A549 treated with AZD2906 at 1 μM for 4 hours (cell line): ENCODE data around the gene AIRE. TPM values are rescaled to one million over a fixed set of nuclear protein-coding genes. Genes with fewer than 3 reads are reported as not detected.

Experiments used
- total RNA-seq: library from RNA; stranded (reverse); fragments of 200-300 nt; extraction: Qiagen RNA extraction; gene quantifications from 5 replicates; pipeline ENCODE4 v1.2.3, GENCODE V29; 2022

AIRE gene
- 0.03 TPM in 1 of 5 replicates, not detected in the others for total RNA-seq

DNA sequence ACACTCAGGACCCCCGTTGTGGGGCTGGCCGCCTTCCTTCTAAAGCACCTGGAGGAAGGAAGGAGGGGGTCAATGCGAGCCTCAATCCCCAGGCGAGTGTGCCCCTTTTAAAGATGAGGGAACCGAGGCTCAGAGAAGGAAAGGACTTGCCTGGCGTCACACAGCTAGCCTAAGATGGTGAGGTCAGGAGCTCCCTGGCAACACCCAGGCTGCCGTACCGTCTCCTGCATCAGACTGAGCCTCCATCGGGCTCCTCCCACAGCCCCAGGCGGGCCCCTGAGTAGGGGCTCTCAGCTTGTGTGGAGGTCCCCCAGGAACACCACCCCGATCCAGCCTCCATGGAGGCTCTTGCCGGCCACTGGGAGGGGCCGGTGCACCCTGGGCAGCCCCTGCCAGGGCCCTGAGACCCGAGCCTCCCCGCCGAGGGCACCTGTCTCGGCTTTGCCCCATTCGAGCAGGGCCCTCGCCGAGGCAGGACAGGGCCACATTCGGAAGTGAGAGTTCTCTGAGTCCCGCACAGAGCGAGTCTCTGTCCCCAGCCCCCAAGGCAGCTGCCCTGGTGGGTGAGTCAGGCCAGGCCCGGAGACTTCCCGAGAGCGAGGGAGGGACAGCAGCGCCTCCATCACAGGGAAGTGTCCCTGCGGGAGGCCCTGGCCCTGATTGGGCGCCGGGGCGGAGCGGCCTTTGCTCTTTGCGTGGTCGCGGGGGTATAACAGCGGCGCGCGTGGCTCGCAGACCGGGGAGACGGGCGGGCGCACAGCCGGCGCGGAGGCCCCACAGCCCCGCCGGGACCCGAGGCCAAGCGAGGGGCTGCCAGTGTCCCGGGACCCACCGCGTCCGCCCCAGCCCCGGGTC lies at the start of gene AIRE:
TSS of gene AIRE (plus strand) at position 739 of the 855 bp plus-strand sequence. CDS start 131 bp downstream, outside the sequence.

DNA sequence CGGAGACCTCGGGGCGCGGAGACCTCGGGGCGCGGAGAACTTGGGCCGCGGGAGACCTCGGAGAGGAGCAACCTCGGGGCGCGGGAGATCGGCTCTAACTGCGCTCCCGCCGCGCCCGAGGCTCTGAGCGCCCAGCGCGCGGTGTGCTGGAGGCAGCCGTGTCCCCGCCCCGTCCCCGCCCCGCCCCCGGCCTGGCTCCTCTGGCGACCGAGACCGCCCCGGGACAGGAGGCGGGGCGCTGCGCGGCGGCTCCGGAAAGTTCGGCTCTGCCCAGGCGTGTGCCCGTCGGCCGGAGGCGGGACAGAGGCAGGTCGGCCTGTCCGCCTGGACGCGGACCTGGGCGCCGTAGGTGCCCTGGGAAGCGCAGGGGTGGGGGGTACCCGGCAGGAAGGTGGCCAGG lies 44.8 kb upstream of the AIRE start, which contains the start of gene ICOSLG:
TSS of gene ICOSLG (minus strand) at position 102 of the 400 bp plus-strand sequence. CDS start 126 bp downstream, outside the sequence.

DNA sequence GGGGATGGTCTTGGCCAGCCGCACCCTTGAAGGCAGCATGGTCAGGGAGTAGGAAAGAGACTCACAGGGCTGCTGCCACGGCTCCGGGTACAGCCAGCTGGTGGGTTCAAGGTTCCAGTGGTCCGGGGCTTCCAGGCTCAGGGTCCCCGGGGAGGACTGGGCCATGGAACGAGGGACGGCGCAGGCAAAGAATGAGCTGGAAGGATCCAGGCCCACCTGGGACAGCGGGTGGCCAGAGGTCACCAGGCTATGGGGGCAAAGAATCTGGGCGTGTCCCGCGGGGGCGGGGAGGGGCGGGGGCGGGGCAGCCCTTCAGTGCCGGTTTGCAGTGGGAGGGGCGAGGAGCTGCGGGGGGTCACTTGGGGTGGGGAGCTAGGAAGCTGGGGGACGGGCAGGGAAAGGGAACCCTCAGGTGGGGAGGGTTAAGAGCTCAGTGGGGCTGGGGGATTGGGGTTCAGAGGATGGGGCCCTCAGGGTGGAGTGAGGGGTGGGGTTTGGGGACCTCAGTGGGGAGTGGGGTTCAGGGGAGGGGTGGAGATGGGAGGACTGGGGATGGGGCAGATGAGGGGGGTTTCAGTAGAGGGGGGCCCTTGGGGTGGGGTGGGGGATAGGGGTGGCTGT lies 23.9 kb upstream of the AIRE start, which contains the start of gene DNMT3L:
TSS of gene DNMT3L (minus strand) at position 223 of the 621 bp plus-strand sequence. CDS start 638 bp downstream, outside the sequence.

DNA sequence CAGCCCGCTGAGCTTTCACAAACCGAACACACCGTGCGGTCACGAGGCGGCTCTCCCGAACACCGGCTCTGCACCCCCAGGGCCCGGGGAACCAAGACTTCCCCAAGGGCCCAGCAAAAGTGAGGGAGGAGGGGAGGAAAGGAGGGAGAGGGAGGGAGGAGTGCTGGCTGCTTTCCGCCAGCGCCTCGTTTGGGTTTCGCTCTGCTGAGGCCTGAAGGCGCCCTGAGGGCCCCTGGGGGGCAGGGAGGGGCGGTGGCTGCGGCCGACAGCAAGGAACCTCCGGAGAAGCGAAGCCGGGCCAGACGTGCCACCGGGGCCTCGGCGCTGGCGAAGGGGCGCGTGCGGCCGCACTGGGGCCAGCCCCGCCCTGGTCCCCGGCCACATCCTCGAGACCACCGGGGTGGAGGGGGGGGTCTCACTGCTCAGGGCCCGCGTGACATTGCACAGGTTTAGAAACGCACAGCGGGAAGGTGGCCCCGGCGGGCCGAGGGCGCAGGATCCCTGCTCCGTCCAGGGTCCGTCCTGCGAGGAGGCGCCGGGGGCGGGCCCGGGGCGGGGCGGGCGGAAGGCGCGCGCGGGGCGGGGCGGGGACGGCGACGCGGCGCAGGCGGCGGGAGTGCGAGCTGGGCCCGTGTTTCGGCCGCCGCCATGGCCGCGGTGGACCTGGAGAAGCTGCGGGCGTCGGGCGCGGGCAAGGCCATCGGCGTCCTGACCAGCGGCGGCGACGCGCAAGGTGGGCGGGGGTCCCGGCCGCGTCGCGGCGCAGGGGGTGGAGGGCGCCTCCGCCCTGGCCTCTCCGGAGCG lies 14.0 kb downstream of the AIRE start, which contains the start of gene PFKL:
TSS of gene PFKL (plus strand) at position 596 of the 804 bp plus-strand sequence. CDS start at position 649, 53 bp downstream.

DNA sequence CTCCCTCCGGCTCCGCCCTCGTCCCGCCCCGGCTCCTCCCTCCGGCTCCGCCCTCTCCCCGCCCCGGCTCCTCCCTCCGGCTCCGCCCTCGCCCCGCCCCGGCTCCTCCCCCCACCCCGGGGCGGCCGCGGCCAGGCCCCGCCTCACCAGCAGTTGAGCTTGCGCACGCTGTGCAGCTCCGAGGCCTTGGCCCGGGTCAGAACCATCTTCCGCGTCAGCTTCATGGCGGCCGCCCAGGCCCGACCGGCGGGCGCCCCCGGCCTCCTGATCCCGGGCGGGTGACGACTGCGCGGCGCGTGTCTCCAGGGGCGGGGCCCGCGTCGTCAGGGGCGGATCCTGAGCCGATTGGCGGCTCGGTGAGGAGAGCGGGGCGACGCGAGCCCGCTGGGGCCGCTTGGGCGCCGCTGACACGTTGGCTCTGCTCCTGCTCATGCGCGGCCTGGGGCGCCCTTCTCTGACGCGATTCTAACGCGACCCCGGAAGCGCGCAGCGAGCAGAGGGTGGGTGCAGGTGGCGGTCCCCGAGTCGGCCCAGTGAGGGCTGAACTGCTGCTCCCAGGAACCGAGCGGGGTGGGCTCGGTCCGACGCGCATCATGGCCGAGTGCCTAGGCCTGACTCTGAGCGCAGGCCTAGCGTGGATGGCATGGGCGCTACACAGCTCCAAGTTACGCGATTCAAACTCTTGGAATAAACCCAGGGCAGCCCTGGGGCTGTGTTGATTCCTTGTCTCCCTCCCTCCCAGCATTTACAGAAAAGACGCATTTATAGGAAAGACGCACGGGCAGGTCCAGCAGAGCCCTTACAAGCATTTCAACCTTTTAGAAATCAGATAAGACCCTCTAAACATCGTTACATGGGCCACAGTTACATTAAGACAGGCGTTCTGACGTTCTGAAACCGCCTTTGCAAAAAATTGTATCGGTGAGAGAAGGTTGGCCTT lies 53.6 kb downstream of the AIRE start, which contains the start of gene CFAP410:
TSS of gene CFAP410 (minus strand) at position 420 of the 940 bp plus-strand sequence. CDS start at position 224, 196 bp downstream.

Other genes with a start within 250 kb of the AIRE start
- gene PWP2, start 178.5 kb upstream of the AIRE start, total RNA-seq = 1.6 to 2.6 TPM (median 1.9 TPM) in 5 replicates
- gene GATD3, start 152.2 kb upstream of the AIRE start, total RNA-seq = 3.2 to 5.8 TPM (median 3.7 TPM) in 5 replicates
- gene ICOSLG, start 44.9 kb upstream of the AIRE start, total RNA-seq = 4.1 to 4.8 TPM (median 4.5 TPM) in 5 replicates
- 0.09 TPM in 1 of 5 replicates, not detected in the others for gene DNMT3L, start 24.0 kb upstream of the AIRE start, total RNA-seq
- gene PFKL, start 14.2 kb downstream of the AIRE start, total RNA-seq = 39.8 to 67.9 TPM (median 50.6 TPM) in 5 replicates
- gene CFAP410, start 53.5 kb downstream of the AIRE start, total RNA-seq = 5.2 to 10.0 TPM (median 8.1 TPM) in 5 replicates
- 7.5 to 10.7 TPM (median 8.7 TPM) in 5 replicates for gene TRPM2, start 67.7 kb downstream of the AIRE start, total RNA-seq
- gene LRRC3, start 169.6 kb downstream of the AIRE start, total RNA-seq = 1.8 to 2.4 TPM (median 2.1 TPM) in 5 replicates